OCI-LY3 (cell line): ENCODE measurements around the gene XYLT2.

Experiments used
- EZH2phosphoT487 ChIP-seq: fragments of 200-600 bp; shearing (Covaris generic); IDR thresholded peaks from 2 replicates; pipeline ENCODE4 v1.6.1; 2018; ENCODE audit warnings: antibody characterized with exemption, mixed run types, low read depth
- TF ChIP-seq, protein P1 (sequence below): fragments of 200-600, 300-600 bp; sonication (generic); IDR thresholded peaks from 2 replicates; pipeline ENCODE4 v1.5.1; 2014; ENCODE audit warnings: antibody characterized with exemption, low read length, low read depth

DNA sequence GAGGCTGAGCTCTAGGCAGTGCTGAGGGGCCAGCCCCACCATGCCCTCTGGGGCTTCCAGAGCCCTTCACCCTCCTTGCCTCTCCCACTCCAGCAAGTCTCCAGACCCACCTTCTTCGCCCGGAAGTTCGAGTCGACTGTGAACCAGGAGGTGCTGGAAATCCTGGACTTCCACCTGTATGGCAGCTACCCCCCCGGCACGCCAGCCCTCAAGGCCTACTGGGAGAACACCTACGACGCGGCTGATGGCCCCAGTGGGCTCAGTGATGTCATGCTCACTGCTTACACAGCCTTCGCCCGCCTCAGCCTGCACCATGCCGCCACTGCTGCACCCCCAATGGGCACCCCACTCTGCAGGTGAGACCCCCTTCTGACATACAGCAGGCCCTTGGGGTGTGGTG is 10.5 kb downstream of the XYLT2 start:
- TF ChIP-seq, protein P1, sequence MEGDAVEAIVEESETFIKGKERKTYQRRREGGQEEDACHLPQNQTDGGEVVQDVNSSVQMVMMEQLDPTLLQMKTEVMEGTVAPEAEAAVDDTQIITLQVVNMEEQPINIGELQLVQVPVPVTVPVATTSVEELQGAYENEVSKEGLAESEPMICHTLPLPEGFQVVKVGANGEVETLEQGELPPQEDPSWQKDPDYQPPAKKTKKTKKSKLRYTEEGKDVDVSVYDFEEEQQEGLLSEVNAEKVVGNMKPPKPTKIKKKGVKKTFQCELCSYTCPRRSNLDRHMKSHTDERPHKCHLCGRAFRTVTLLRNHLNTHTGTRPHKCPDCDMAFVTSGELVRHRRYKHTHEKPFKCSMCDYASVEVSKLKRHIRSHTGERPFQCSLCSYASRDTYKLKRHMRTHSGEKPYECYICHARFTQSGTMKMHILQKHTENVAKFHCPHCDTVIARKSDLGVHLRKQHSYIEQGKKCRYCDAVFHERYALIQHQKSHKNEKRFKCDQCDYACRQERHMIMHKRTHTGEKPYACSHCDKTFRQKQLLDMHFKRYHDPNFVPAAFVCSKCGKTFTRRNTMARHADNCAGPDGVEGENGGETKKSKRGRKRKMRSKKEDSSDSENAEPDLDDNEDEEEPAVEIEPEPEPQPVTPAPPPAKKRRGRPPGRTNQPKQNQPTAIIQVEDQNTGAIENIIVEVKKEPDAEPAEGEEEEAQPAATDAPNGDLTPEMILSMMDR, result no peak
- no peak for TF ChIP-seq EZH2phosphoT487
